ENCODE data around the gene CEACAM19.
"Not testable (repeated sequence)": the region's sequence is repeated elsewhere in the genome, so short reads cannot be mapped to it uniquely, and the experiment has no call there.

Gene CEACAM19

DNA sequence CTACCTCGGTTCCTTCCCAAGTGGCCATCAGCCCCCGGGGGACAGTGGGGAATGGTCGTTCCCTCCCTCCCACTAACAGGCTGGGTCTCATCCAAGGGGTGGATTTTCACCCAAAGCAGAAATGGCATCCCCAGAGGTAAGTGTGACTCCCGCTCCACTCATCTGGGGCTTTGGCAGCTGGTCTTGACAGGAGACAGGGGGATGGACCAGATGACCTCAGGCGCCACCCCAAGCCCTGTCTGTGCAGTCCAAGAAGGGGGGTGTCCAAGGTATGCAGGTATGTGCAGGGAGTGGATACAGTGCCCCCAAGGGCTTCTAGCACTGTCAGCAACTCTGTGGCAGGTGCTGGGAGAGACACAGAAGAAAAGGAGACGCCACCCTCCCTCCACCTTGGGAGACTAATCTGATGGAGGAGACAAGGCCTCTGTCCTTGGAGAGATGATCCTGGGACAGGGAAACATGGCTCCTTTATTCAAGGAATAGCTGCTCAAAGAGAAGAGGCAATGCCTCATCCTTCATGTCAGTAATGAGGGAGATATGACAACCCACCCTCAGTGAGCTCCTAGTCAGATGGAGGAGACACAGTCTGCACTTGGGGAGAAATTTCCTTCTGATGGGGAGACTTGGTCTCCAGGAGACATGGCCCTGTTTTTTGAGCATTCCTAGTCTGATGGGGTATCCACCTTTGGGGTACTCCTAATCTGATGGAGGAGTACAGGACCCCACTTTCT is 35.4 kb downstream of the CEACAM19 start:
- Histone ChIP-seq H3K9ac (ENCODE audit: low read depth, low read length) (no peak overlapping the region), H3K4me2 (ENCODE audit: low read length) (no peak overlapping the region), H3K4me3 (ENCODE audit: low read length) (no peak overlapping the region), H3K4me1 (ENCODE audit: control insufficient read depth, insufficient read depth, low read length) (no peaks in the 10 kb centered on the region), H3K27me3 (ENCODE audit: control insufficient read depth, insufficient read depth, low read length) (peaks cover 29% of the 10 kb centered on the region), H3K36me3 (ENCODE audit: insufficient read depth, low read length) (no peaks in the 10 kb centered on the region), H3K9me3 (replicated peaks; ENCODE audit: low read length) (no peaks in the 10 kb centered on the region)

DNA sequence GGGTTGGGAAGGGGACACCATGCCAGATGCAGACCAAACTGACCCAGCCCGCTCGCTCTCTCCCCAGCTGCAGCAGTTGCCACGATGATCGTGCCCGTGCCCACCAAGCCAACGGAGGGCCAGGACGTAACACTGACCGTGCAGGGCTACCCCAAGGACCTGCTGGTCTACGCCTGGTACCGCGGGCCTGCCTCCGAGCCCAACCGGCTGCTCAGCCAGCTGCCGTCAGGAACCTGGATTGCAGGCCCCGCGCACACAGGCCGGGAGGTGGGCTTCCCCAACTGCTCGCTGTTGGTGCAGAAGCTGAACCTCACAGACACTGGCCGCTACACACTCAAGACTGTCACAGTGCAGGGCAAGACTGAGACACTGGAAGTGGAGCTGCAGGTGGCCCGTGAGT is 36.5 kb downstream of the CEACAM19 start:
- peaks cover 29% of the 10 kb centered on the region for H3K27me3 ChIP-seq (ENCODE audit: control insufficient read depth, insufficient read depth, low read length)
- no peak overlapping the region for H3K4me2 ChIP-seq (ENCODE audit: low read length)
- H3K36me3 ChIP-seq (ENCODE audit: insufficient read depth, low read length): no peaks in the 10 kb centered on the region
- H3K9me3 ChIP-seq (replicated peaks; ENCODE audit: low read length): no peaks in the 10 kb centered on the region
- no peaks in the 10 kb centered on the region for H3K4me1 ChIP-seq (ENCODE audit: control insufficient read depth, insufficient read depth, low read length)
- H3K9ac ChIP-seq (ENCODE audit: low read depth, low read length): no peak overlapping the region
- no peak overlapping the region for H3K4me3 ChIP-seq (ENCODE audit: low read length)

DNA sequence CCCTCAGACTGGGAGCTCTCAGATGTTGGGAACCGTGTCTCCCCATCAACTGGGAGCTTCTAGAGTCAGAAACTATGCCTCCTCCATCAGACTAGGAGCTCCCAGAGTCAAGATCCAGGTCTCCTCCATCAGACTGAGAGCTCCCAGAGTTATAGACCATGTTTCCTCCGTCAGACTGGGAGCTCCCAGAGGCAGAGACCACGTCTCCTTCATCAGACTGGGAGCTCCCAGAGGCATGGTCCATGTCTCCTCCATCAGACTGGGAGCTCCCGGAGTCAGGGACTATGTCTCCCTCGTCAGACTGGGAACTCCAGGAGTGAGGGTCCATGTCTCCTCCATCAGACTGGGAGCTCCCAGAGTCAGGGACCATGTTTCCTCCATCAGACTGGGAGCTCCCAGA is 37.7 kb downstream of the CEACAM19 start:
- Histone ChIP-seq H3K4me3 (ENCODE audit: low read length) (no peak overlapping the region), H3K4me1 (ENCODE audit: control insufficient read depth, insufficient read depth, low read length) (no peaks in the 10 kb centered on the region), H3K27me3 (ENCODE audit: control insufficient read depth, insufficient read depth, low read length) (peaks cover 29% of the 10 kb centered on the region), H3K4me2 (ENCODE audit: low read length) (no peak overlapping the region), H3K9me3 (replicated peaks; ENCODE audit: low read length) (no peaks in the 10 kb centered on the region), H3K36me3 (ENCODE audit: insufficient read depth, low read length) (no peaks in the 10 kb centered on the region), H3K9ac (ENCODE audit: low read depth, low read length) (no peak overlapping the region)

DNA sequence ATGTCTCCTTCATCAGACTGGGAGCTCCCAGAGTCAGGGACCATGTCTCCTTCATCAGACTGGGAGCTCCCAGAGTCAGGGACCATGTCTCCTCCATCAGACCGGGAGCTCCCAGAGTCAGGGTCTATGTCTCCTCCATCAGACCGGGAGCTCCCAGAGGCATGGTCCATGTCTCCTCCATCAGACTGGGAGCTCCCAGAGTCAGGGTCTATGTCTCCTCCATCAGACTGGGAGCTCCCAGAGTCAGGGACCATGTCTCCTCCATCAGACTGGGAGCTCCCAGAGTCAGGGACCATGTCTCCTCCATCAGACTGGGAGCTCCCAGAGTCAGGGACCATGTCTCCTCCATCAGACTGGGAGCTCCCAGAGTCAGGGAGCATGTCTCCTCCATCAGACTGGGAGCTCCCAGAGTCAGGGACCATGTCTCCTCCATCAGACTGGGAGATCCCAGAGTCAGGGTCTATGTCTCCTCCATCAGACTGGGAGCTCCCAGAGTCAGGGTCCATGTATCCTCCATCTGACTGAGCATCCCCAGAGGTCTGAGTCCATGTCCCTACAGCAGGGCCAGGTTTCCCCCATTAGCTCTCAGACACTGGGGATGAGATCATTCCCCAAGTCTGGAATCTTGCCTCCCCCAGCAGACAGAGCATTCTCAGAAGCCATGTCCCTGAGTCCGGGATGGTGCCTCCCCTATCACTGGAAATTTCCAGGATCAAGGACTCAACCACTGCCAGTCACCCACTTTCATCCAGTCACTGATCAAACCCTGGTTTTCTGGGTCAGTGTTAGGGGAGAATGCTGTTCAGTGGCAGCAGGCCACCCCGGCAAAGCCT is 38.4 kb downstream of the CEACAM19 start:
- H3K9me3 ChIP-seq (replicated peaks; ENCODE audit: low read length): not testable (repeated sequence)

DNA sequence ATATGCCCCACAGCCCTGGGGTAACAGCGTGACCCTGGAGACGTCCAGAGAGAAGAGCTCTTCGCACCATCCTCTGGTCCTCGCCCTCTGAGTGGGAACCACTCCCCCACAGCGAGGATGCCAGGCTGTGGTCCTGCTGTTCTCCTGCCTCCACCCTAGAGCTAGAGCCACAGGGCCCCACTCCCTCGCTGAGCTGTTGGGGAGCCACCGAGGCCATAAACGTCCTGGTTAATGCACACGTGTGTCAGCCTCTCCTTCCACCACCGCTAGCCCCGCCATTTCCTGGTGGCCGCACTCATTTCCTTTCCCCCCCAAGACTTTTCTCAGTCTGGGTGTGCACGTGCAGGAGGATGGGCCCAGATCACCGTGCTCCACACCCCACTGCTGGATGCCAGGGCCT is 39.2 kb downstream of the CEACAM19 start:
- Histone ChIP-seq H3K9ac (ENCODE audit: low read depth, low read length) (no peak overlapping the region), H3K27me3 (ENCODE audit: control insufficient read depth, insufficient read depth, low read length) (peaks cover 27% of the 10 kb centered on the region), H3K4me3 (ENCODE audit: low read length) (no peak overlapping the region), H3K36me3 (ENCODE audit: insufficient read depth, low read length) (no peaks in the 10 kb centered on the region), H3K4me1 (ENCODE audit: control insufficient read depth, insufficient read depth, low read length) (no peaks in the 10 kb centered on the region), H3K9me3 (replicated peaks; ENCODE audit: low read length) (peaks cover 6% of the 10 kb centered on the region), H3K4me2 (ENCODE audit: low read length) (no peak overlapping the region)

More for the DNA sequence above, 38.4 kb downstream of the CEACAM19 start:
- H3K9ac ChIP-seq (ENCODE audit: low read depth, low read length); H3K4me2 ChIP-seq (ENCODE audit: low read length); H3K36me3 ChIP-seq (ENCODE audit: insufficient read depth, low read length); H3K4me3 ChIP-seq (ENCODE audit: low read length); H3K4me1 ChIP-seq (ENCODE audit: control insufficient read depth, insufficient read depth, low read length): not testable (repeated sequence)
- peaks cover 29% of the 10 kb centered on the region for H3K27me3 ChIP-seq (ENCODE audit: control insufficient read depth, insufficient read depth, low read length)

DNA sequence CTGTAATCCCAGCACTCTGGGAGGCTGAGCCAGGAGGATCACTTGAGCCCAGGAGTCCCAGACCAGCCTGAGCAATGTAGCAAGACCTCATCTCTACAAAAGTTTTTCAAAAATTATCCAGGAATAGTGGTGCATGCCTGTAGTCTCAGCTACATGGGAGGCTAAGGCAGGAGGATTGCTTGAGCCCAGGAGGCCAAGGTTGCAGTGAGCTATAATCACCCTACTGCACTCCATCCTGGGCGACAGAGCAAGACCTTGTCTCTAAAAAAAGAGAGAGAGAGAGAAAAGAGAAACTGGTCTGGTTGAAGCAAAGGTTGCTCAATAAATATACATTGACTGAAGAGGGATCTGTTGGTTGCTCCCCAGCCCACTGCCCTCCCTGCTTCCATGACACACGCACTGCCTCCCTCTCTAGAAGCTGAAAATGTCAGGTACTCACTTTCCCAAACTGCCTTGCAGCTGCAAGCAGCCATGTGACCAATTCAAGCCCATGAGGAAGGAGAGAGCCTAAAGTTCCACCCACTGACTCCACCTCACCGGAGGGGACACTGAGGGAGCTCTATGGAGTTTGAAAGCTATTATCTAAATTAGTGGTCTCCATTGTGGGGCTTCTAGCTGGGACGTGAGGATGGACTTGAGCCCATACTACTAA is 41.7 kb downstream of the CEACAM19 start:
- Histone ChIP-seq H3K9ac (ENCODE audit: low read depth, low read length) (no peak overlapping the region), H3K9me3 (replicated peaks; ENCODE audit: low read length) (peaks cover 6% of the 10 kb centered on the region), H3K4me1 (ENCODE audit: control insufficient read depth, insufficient read depth, low read length) (no peaks in the 10 kb centered on the region), H3K36me3 (ENCODE audit: insufficient read depth, low read length) (no peaks in the 10 kb centered on the region), H3K4me2 (ENCODE audit: low read length) (no peak overlapping the region), H3K4me3 (ENCODE audit: low read length) (no peak overlapping the region), H3K27me3 (ENCODE audit: control insufficient read depth, insufficient read depth, low read length) (peaks cover 3% of the 10 kb centered on the region)

DNA sequence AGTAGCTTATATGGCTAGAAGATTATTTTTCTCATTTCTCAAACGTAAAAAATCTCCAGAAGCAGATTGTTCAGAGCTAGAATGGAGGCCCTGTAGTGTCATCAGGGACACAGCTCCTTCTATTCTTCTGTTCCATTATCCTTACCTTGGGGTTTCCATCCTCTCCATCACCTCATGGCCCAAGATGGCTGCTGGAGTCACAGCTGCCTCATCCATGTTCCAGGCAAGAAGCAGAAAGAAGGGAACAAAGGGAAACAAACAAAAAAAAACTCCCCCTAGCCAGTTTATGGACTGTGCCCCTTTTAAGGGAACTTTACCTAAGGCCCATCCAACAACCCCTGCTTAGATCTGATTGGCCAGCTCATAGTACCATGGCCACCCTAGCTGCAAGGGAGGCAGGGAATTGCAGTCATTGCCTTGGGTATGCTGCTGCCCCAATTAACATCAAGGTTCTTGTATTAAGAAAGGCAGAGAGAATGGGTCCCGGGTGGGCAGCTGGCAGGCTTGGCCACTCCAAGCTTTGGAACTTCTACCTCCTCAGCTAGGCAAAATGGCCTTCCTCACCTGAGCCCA is 43.4 kb downstream of the CEACAM19 start:
- Histone ChIP-seq H3K9me3 (replicated peaks; ENCODE audit: low read length) (peaks cover 6% of the 10 kb centered on the region), H3K36me3 (ENCODE audit: insufficient read depth, low read length) (no peaks in the 10 kb centered on the region), H3K9ac (ENCODE audit: low read depth, low read length) (no peak overlapping the region), H3K4me3 (ENCODE audit: low read length) (no peak overlapping the region), H3K27me3 (ENCODE audit: control insufficient read depth, insufficient read depth, low read length) (peaks cover 3% of the 10 kb centered on the region), H3K4me1 (ENCODE audit: control insufficient read depth, insufficient read depth, low read length) (peaks cover 12% of the 10 kb centered on the region), H3K4me2 (ENCODE audit: low read length) (no peak overlapping the region)

DNA sequence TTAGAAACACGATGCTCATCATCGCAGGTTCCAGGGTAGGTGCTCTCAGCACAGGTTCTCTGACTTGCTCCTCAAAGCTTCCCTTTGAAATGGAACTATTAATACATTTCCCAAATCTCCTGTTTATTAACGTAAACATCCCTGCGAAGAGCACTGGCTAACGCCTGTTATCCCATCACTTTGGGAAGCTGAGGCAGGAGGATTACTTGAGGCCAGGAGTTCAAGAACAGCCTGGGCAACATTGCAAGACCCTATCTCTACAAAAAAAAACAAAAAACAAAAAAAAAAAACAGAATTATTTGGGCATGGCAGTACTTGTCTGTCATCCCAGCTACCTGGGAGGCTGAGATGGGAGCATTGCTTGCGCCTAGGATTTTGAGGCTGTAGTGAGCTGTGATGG is 46.3 kb downstream of the CEACAM19 start:
- no peaks in the 10 kb centered on the region for H3K36me3 ChIP-seq (ENCODE audit: insufficient read depth, low read length)
- H3K4me2 ChIP-seq (ENCODE audit: low read length): no peak overlapping the region
- H3K27me3 ChIP-seq (ENCODE audit: control insufficient read depth, insufficient read depth, low read length): peaks cover 4% of the 10 kb centered on the region
- H3K9me3 ChIP-seq (replicated peaks; ENCODE audit: low read length): peaks cover 6% of the 10 kb centered on the region
- peaks cover 16% of the 10 kb centered on the region for H3K4me1 ChIP-seq (ENCODE audit: control insufficient read depth, insufficient read depth, low read length)
- no peak overlapping the region for H3K9ac ChIP-seq (ENCODE audit: low read depth, low read length)
- no peak overlapping the region for H3K4me3 ChIP-seq (ENCODE audit: low read length)

DNA sequence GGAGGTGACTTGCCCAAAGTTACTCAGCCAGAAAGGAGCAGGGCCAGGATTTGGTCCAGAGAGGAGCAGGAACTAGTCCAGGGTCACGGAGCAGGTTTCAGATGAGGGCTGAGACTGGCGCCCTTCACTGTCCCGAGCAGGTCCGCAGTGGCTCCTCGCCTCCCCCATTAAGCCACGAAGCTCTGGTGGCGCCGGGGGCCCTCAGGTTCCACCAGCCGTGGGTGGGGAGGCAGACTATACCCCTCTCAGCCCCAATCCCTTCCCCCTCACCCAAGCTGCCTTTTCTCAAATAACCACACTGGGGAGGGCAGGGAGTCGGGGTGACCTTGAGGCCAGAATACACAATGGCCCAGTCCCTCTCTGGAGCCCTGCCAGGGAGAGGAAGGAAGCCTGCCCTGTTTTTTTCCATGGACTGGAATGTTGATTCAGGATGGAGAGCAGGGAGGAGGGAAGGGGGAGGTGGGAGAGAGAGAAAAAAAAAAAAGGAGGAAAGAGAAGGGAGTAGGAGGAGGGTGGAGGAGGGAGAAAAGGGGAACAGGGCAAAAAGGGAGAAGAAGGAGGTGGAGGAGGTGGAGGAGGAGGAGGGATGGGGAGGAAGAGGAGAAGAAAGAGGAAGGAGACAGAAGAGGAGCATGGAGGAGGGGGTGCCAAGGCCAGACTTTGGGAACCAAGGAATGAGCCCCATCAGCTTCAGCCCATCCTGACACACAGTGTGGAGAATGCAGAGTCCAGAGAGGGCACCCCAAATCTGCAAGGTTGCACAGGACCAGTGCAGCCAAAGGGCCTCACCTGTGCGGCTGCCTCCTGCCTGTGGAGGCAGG is 47.4 kb downstream of the CEACAM19 start:
- no peaks in the 10 kb centered on the region for H3K36me3 ChIP-seq (ENCODE audit: insufficient read depth, low read length)
- H3K9ac ChIP-seq (ENCODE audit: low read depth, low read length): peak overlapping the region; percentile 39
- H3K4me2 ChIP-seq (ENCODE audit: low read length): peak overlapping the region; percentile 39
- H3K4me3 ChIP-seq (ENCODE audit: low read length): peak overlapping the region; percentile 38
- peaks cover 4% of the 10 kb centered on the region for H3K27me3 ChIP-seq (ENCODE audit: control insufficient read depth, insufficient read depth, low read length)
- H3K9me3 ChIP-seq (replicated peaks; ENCODE audit: low read length): peaks cover 6% of the 10 kb centered on the region
- H3K4me1 ChIP-seq (ENCODE audit: control insufficient read depth, insufficient read depth, low read length): peaks cover 16% of the 10 kb centered on the region

DNA sequence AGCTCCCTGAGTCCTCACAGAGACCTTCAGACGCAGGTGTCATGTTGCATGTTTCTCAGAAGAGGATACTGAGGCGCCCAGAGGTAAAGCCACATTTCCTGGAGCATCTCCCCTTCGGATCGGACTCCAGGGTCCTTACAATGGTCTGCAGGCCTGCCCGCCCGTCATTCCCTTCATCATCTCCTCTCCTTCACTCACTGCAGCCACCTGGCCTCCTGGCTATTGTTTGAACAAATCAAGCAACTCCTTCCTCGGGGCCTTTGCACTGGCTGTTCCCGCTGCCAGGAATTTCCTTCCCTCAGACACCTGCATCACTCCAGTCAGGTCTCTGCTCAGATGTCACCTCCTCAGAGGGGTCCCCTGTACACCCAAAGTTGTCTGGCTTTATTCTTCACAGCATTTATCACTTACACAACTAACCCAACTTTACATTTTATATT is 48.0 kb downstream of the CEACAM19 start:
- no peak overlapping the region for H3K9ac ChIP-seq (ENCODE audit: low read depth, low read length)
- no peak overlapping the region for H3K4me3 ChIP-seq (ENCODE audit: low read length)
- H3K36me3 ChIP-seq (ENCODE audit: insufficient read depth, low read length): no peaks in the 10 kb centered on the region
- no peak overlapping the region for H3K4me2 ChIP-seq (ENCODE audit: low read length)
- H3K27me3 ChIP-seq (ENCODE audit: control insufficient read depth, insufficient read depth, low read length): peaks cover 4% of the 10 kb centered on the region
- H3K4me1 ChIP-seq (ENCODE audit: control insufficient read depth, insufficient read depth, low read length): peaks cover 20% of the 10 kb centered on the region
- peaks cover 6% of the 10 kb centered on the region for H3K9me3 ChIP-seq (replicated peaks; ENCODE audit: low read length)

All from skeletal muscle satellite cell (primary cell).